Activated CD4-positive, alpha-beta T cell treated with anti-CD3 and anti-CD28 coated beads for 36 hours (primary cell): ENCODE data around the gene NFYA. TPM values are rescaled to one million over a fixed set of nuclear protein-coding genes. Genes with fewer than 3 reads are reported as not detected.
"Not testable (repeated sequence)": the region's sequence is repeated elsewhere in the genome, so short reads cannot be mapped to it uniquely, and the experiment has no call there.

Experiments used
- ATAC-seq: fragments of 200-7000 bp; cut with Tn5 transposase; one replicate; pipeline ENCODE4 v1.10.0; 2021; ENCODE audit warnings: mild to moderate bottlenecking, moderate library complexity
- CTCF ChIA-PET: fragments of 350-600 bp; sonication (Branson Sonifier 250); formaldehyde crosslinking; loops from one replicate; lab custom pipeline; 2021; ENCODE audit warnings: antibody characterized with exemption; lab: Charles Lee
- POLR2A ChIA-PET: fragments of 350-600 bp; sonication (Branson Sonifier 250); formaldehyde crosslinking; loops from one replicate; lab custom pipeline; 2021; ENCODE audit warnings: antibody characterized with exemption, inconsistent platforms; lab: Charles Lee
- DNase-seq: peaks from one replicate; pipeline ENCODE4 v3.0.0-alpha.2; 2020
- H3K27ac Mint-ChIP-seq: one replicate; pipeline ENCODE4 v1.8.0; 2021; ENCODE audit warnings: mixed read lengths
- H3K27me3 Mint-ChIP-seq: one replicate; pipeline ENCODE4 v1.8.0; 2021; ENCODE audit warnings: mixed read lengths
- H3K36me3 Mint-ChIP-seq: one replicate; pipeline ENCODE4 v1.8.0; 2021; ENCODE audit warnings: low read depth, mixed read lengths
- H3K4me1 Mint-ChIP-seq: one replicate; pipeline ENCODE4 v1.8.0; 2021; ENCODE audit warnings: mixed read lengths
- H3K4me3 Mint-ChIP-seq: one replicate; pipeline ENCODE4 v1.8.0; 2021; ENCODE audit warnings: mild to moderate bottlenecking, moderate library complexity, mixed read lengths
- H3K9me3 Mint-ChIP-seq: one replicate; pipeline ENCODE4 v1.8.0; 2021; ENCODE audit warnings: low read depth, mixed read lengths
- intact Hi-C, 2 experiments: fragments of 100-400 bp; cut with DNase I in 1 of 2; cut with micrococcal nuclease in 1 of 2; formaldehyde crosslinking; loops; one replicate each; pipeline versions ENCODE4 v1.14.2 to v1.15.1; 2022 to 2024; cut with DNase I, micrococcal nuclease
- total RNA-seq, 2 experiments: library from RNA; stranded (reverse); gene quantifications; one replicate each; pipeline ENCODE4 v1.2.3, GENCODE V29; 2021

Gene NFYA
- total RNA-seq, 2 experiments from 2014 or later: 31.5 to 38.2 TPM

DNA sequence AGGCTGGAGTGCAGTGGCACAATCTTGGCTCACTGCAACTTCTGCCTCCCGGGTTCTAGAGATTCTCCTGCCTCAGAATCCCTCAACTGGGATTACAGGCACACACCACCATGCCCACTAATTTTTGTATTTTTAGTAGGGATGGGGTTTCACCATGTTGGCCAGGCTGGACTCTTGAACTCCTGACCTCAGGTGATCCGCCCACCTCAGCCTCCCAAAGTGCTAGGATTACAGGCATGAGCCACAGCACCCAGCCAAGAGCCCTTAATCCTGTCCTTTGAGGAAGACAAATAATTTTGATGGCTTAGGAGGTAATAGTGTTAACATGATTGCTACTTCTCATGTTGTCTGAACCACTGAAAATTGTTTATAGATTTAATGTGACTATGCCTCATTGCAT is 42.3 kb downstream of the NFYA start:
- H3K36me3 Mint-ChIP-seq, H3K9me3 Mint-ChIP-seq, H3K27ac Mint-ChIP-seq, ATAC-seq, H3K4me3 Mint-ChIP-seq, H3K27me3 Mint-ChIP-seq, DNase-seq, CTCF ChIA-PET, POLR2A ChIA-PET, intact Hi-C loops, H3K4me1 Mint-ChIP-seq: not testable (repeated sequence)

GRCh38 chr6:41119508-41119907 is 46.7 kb downstream of the NFYA start:
- H3K4me3 Mint-ChIP-seq: no peak overlapping the region
- POLR2A ChIA-PET: interaction anchor here (1.2 kb wide), 1 partner anchor 19 kb away, joined by 3 read pairs; no protein-coding TSS in a partner anchor
- H3K27ac Mint-ChIP-seq: no peak overlapping the region
- H3K9me3 Mint-ChIP-seq: no peaks in the 10 kb centered on the region
- DNase-seq (no peak), ATAC-seq (no peak)
- intact Hi-C loops: no loop called here
- H3K4me1 Mint-ChIP-seq: no peaks in the 10 kb centered on the region
- CTCF ChIA-PET: no interaction called here
- H3K27me3 Mint-ChIP-seq: no peaks in the 10 kb centered on the region
- H3K36me3 Mint-ChIP-seq: peaks cover 14% of the 10 kb centered on the region

GRCh38 chr6:41120058-41120457 is 47.3 kb downstream of the NFYA start:
- Mint-ChIP-seq H3K27me3 (no peaks in the 10 kb centered on the region), H3K36me3 (peaks cover 14% of the 10 kb centered on the region), H3K9me3 (no peaks in the 10 kb centered on the region), H3K27ac (no peak overlapping the region), H3K4me1 (no peaks in the 10 kb centered on the region), H3K4me3 (no peak overlapping the region)
- DNase-seq (no peak), ATAC-seq (no peak)
- CTCF ChIA-PET: interaction anchor here (1.1 kb wide), 1 partner anchor 62 kb away, joined by 3 read pairs; no protein-coding TSS in a partner anchor
- POLR2A ChIA-PET: interaction anchor here (1.2 kb wide), 1 partner anchor 19 kb away, joined by 3 read pairs; no protein-coding TSS in a partner anchor
- intact Hi-C loops: no loop called here

GRCh38 chr6:41122373-41122772 is 49.6 kb downstream of the NFYA start:
- H3K27me3 Mint-ChIP-seq: no peaks in the 10 kb centered on the region
- no peaks in the 10 kb centered on the region for H3K4me1 Mint-ChIP-seq
- no peaks in the 10 kb centered on the region for H3K9me3 Mint-ChIP-seq
- H3K4me3 Mint-ChIP-seq: no peak overlapping the region
- intact Hi-C loops: no loop called here
- no peak overlapping the region for H3K27ac Mint-ChIP-seq
- DNase-seq (no peak), ATAC-seq (no peak)
- ChIA-PET CTCF (no interaction called here), POLR2A (no interaction called here)
- peaks cover 18% of the 10 kb centered on the region for H3K36me3 Mint-ChIP-seq

DNA sequence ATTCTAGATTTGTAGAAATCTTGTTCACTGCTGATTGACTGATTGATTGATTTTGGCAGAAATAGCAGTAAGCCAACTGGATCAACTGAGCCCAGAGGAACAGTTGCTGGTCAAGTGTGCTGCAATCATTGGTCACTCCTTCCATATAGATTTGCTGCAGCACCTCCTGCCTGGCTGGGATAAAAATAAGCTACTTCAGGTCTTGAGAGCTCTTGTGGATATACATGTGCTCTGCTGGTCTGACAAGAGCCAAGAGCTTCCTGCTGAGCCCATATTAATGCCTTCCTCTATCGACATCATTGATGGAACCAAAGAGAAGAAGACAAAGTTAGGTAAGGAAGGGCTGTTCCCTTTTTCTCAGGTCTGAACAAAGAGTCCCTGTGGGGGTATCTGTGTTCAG is 50.1 kb downstream of the NFYA start:
- POLR2A ChIA-PET: no interaction called here
- DNase-seq: no peak
- Mint-ChIP-seq H3K27me3 (no peaks in the 10 kb centered on the region), H3K36me3 (peaks cover 19% of the 10 kb centered on the region), H3K4me1 (no peaks in the 10 kb centered on the region), H3K9me3 (no peaks in the 10 kb centered on the region), H3K4me3 (no peak overlapping the region), H3K27ac (no peak overlapping the region)
- no peak for ATAC-seq
- CTCF ChIA-PET: no interaction called here
- intact Hi-C loops: no loop called here

DNA sequence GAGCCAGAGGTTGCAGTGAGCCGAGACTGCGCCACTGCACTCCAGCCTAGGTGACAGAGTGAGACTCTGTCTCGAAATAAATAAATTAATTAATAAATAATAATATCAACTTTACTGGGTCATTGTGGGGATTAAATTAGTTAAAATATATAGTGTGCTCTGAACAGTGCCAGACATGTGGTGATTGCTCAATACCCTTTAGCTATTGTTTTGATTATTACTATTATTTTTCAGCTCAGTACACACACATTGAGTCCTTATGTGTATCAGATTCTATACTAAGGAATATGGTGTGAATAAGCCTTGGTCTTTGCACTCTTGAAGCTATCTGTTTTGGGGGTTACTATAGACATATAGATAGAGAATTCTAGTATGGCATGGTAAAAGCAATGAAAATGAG is 52.5 kb downstream of the NFYA start:
- DNase-seq: no peak
- Mint-ChIP-seq H3K4me1 (no peaks in the 10 kb centered on the region), H3K36me3 (peaks cover 22% of the 10 kb centered on the region), H3K4me3 (no peak overlapping the region), H3K27ac (no peak overlapping the region), H3K27me3 (no peaks in the 10 kb centered on the region), H3K9me3 (no peaks in the 10 kb centered on the region)
- CTCF ChIA-PET: interaction anchor here (1.7 kb wide), 1 partner anchor 57 kb away, joined by 6 read pairs; no protein-coding TSS in a partner anchor
- POLR2A ChIA-PET: no interaction called here
- ATAC-seq: no peak
- intact Hi-C loops: no loop called here

DNA sequence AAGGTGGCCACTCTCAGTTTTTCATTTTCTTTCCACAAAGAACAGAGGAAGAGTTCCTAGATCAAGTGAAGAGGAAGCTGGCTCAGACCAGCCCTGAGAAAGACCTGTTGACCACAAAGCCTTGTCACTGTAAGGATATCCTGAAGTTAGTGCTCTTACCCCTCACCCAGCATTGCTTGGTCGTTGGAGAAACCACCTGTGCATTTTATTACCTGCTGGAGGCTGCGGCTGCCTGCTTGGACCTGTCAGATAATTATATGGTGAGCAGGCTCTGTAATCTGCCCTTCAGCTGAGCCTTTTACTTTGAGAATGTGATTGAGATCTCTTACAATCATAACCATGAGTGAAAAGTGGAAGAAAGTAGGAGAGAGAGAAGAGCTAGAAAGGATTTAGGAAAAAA is 59.5 kb downstream of the NFYA start:
- ATAC-seq: no peak
- no peaks in the 10 kb centered on the region for H3K27me3 Mint-ChIP-seq
- H3K9me3 Mint-ChIP-seq: no peaks in the 10 kb centered on the region
- H3K4me1 Mint-ChIP-seq: no peaks in the 10 kb centered on the region
- intact Hi-C loops: no loop called here
- H3K27ac Mint-ChIP-seq: no peak overlapping the region
- DNase-seq: no peak
- H3K4me3 Mint-ChIP-seq: no peak overlapping the region
- ChIA-PET CTCF (interaction anchor here (0.7 kb wide), 1 partner anchor 437 kb away, joined by 3 read pairs; no protein-coding TSS in a partner anchor), POLR2A (no interaction called here)
- H3K36me3 Mint-ChIP-seq: peaks cover 22% of the 10 kb centered on the region

DNA sequence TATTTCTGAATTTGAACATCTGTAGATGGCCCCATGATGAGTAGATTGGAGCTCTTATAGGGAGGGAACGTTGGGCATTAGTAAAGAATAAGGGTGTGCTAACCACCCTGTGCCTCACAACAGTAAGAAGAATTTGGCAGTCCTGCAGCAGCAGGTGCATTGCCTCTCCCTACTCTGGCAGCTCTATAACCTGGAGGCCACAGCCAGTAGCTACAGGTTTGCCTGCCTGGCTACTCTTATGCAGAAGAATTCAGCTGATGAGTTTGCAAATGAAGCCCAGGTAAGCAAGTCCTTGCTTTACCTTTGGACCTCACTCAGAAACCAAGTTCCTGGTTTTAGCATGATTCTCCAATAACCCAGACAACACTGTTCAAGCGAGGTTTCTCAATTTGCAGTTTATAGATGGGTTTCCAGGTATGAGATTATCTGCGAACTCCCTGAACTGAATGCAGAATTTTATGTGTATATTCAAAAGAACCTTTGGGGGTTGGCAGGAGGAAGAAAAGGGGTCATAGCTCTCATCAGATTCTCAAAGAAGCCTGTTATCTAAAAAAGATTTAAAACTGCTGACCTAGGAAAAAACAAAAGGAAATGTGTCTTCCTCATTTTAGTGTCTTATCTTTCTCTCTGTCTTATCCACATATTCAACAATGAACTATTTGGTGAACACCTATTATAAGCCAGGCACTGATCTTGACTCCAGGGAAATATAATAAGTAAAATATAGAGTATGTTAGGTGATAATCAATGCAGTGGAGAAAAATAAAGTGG is 62.5 kb downstream of the NFYA start:
- CTCF ChIA-PET: interaction anchor here (0.5 kb wide), 1 partner anchor 454 kb away, joined by 3 read pairs; no protein-coding TSS in a partner anchor
- H3K4me3 Mint-ChIP-seq: no peak overlapping the region
- H3K27ac Mint-ChIP-seq: no peak overlapping the region
- intact Hi-C loops: no loop called here
- H3K36me3 Mint-ChIP-seq: peaks cover 15% of the 10 kb centered on the region
- no peaks in the 10 kb centered on the region for H3K9me3 Mint-ChIP-seq
- no peaks in the 10 kb centered on the region for H3K27me3 Mint-ChIP-seq
- no peaks in the 10 kb centered on the region for H3K4me1 Mint-ChIP-seq
- ATAC-seq: no peak
- POLR2A ChIA-PET: no interaction called here
- DNase-seq: no peak

DNA sequence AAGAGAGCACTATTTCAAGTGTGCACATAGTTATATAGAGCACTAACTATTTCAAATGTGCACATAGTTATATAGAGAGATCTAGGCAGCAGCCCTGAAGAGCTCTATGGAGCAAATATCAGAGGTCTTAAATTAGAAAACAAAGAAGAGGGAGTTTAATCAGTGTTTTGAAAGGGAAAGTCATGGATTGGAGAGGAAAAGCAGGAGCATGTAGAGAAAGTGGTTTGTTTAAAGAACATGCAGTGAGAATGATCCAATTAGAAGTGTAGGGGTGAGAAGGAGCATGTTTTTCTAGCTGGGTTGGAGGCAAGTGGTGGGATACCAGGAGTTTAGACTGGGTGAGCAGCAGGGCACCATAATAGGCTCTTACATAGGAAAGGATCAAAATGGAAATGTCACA is 64.1 kb downstream of the NFYA start:
- DNase-seq (no peak), ATAC-seq (no peak)
- CTCF ChIA-PET: no interaction called here
- intact Hi-C loops: no loop called here
- POLR2A ChIA-PET: no interaction called here
- Mint-ChIP-seq H3K27me3 (no peaks in the 10 kb centered on the region), H3K9me3 (no peaks in the 10 kb centered on the region), H3K36me3 (peaks cover 15% of the 10 kb centered on the region), H3K4me1 (no peaks in the 10 kb centered on the region), H3K27ac (no peak overlapping the region), H3K4me3 (no peak overlapping the region)

- Mint-ChIP-seq H3K27me3 (no peaks in the 10 kb centered on the region), H3K4me1 (peaks cover 9% of the 10 kb centered on the region), H3K27ac (no peak overlapping the region), H3K36me3 (peaks cover 4% of the 10 kb centered on the region), H3K4me3 (no peak overlapping the region), H3K9me3 (no peaks in the 10 kb centered on the region)
- DNase-seq: no peak
- ATAC-seq: no peak
- intact Hi-C loops: no loop called here
- CTCF ChIA-PET: interaction anchor here (1.5 kb wide), 1 partner anchor 23 kb away, joined by 4 read pairs; no protein-coding TSS in a partner anchor
- POLR2A ChIA-PET: no interaction called here
These were observed 75.1 kb downstream of the NFYA start for GRCh38 chr6:41147917-41148316.
